NT2/D1 (cell line): Measurements from ENCODE around the gene CLDN34.

Experiments
- DNase-seq: peaks from one replicate; pipeline ENCODE4 v3.0.0-alpha.2; 2011; ENCODE audit warnings: low read depth, low spot score
- H3K27me3 ChIP-seq: 2 replicates; pipeline ENCODE4 v1.6.0; 2011; ENCODE audit warnings: mild to moderate bottlenecking; ENCODE audit not compliant: insufficient read length, insufficient read depth
- H3K36me3 ChIP-seq: 2 replicates; pipeline ENCODE4 v1.6.1; 2011; ENCODE audit warnings: mild to moderate bottlenecking, low read length, mixed read lengths; ENCODE audit not compliant: insufficient read depth, insufficient read length
- H3K4me1 ChIP-seq: 2 replicates; pipeline ENCODE4 v1.5.1; 2011; ENCODE audit not compliant: insufficient read depth, insufficient read length
- H3K4me3 ChIP-seq: 2 replicates; pipeline ENCODE4 v1.5.1; 2011; ENCODE audit warnings: low read depth; ENCODE audit not compliant: insufficient read length
- H3K9ac ChIP-seq: 2 replicates; pipeline ENCODE4 v1.6.0; 2011; ENCODE audit warnings: low read depth; ENCODE audit not compliant: insufficient read length
- H3K9me3 ChIP-seq: 2 replicates; pipeline ENCODE4 v1.5.1; 2011; ENCODE audit warnings: mild to moderate bottlenecking, low read length; ENCODE audit not compliant: insufficient read depth
- SUZ12 ChIP-seq: IDR thresholded peaks from 2 replicates; pipeline ENCODE4 v1.6.1; 2011; ENCODE audit not compliant: insufficient read length, insufficient read depth; ENCODE audit errors: extremely low read depth
- YY1 ChIP-seq: IDR thresholded peaks from 2 replicates; pipeline ENCODE4 v1.6.1; 2011; ENCODE audit not compliant: insufficient read length, insufficient read depth
- ZNF274 ChIP-seq: IDR thresholded peaks from 2 replicates; pipeline ENCODE4 v1.6.1; 2011; ENCODE audit warnings: mild to moderate bottlenecking, low read depth, low read length

The CLDN34 gene

GRCh38 chrX:10008483-10009056 lies 41.4 kb downstream of the CLDN34 start:
- TF ChIP-seq YY1 (no peak), ZNF274 (no peak), SUZ12 (no peak)
- H3K4me3 ChIP-seq = no peak overlapping the region
- no peak for DNase-seq
- peaks cover 6% of the 10 kb centered on the region; the same call in 1 of the 2 replicates for H3K9me3 ChIP-seq
- H3K36me3 ChIP-seq = no peaks in the 10 kb centered on the region
- H3K4me1 ChIP-seq = peaks cover 3% of the 10 kb centered on the region
- no peaks in the 10 kb centered on the region for H3K27me3 ChIP-seq
- no peak overlapping the region for H3K9ac ChIP-seq

DNA sequence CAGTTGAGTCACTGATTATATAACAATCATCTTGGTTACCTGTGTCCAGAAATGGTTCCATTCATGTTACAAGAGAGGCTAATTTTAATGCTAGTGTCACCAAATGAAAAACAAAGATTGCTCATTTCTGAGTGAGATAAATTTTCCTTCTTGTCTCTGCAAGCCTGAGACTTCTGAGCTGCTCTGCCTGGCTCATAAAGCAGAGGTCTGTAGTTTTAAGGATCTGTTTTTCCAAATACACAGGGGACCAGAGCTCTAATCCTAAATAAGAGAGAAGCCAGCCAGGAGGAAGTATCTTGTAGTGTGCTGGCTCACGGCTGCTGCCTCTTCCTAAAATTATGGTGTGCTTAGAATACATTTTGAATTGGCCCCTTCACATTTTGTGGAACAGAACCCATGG lies 42.6 kb downstream of the CLDN34 start:
- Histone ChIP-seq H3K36me3 (no peaks in the 10 kb centered on the region), H3K4me3 (no peak overlapping the region), H3K4me1 (peaks cover 3% of the 10 kb centered on the region), H3K27me3 (no peaks in the 10 kb centered on the region), H3K9me3 (peaks cover 6% of the 10 kb centered on the region; the same call in 1 of the 2 replicates), H3K9ac (no peak overlapping the region)
- no peak for DNase-seq
- TF ChIP-seq YY1 = no peak

- H3K4me3 ChIP-seq = no peak overlapping the region
- H3K27me3 ChIP-seq = no peaks in the 10 kb centered on the region
- peaks cover 3% of the 10 kb centered on the region for H3K4me1 ChIP-seq
- H3K36me3 ChIP-seq = no peaks in the 10 kb centered on the region
- DNase-seq = no peak
- TF ChIP-seq YY1 (no peak), SUZ12 (no peak), ZNF274 (no peak)
- H3K9me3 ChIP-seq = peaks cover 6% of the 10 kb centered on the region; the same call in 1 of the 2 replicates
- no peak overlapping the region for H3K9ac ChIP-seq
Observed at GRCh38 chrX:10010686-10011085, 43.5 kb downstream of the CLDN34 start.

DNA sequence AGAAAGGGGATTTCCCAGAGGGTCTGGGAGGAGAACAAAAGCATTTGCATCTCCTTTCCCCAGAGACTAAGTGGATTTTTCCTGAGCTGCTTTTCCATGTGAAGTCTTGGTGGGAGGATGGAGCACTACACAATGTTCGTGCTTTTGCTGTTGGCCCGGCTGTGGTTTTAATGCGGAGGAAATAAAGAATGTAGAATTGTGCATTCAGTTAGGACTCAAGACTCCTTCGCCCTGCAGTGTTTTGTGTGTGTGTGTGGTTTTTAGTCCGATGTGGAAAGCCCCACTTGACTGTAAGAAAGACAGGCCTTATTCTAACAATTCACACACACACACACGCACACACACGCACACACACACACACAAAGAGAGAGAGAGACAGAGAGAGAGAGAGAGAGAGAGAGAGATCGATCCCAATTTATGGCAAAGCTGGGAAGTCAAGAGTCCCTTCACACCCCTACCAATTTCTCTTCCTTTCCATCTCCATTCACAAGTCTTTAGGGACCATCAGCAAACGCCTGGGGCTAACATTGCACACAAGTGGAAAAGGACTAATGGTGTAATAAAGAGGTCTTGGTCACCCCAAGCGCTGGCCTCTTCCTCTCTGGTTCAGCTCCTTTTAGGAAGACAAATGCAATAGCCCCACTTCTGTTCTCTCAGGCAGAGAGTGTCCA lies 44.2 kb downstream of the CLDN34 start:
- H3K4me1 ChIP-seq = peaks cover 3% of the 10 kb centered on the region
- H3K27me3 ChIP-seq = no peaks in the 10 kb centered on the region
- H3K9me3 ChIP-seq = peaks cover 6% of the 10 kb centered on the region; the same call in 1 of the 2 replicates
- TF ChIP-seq YY1 = no peak
- TF ChIP-seq SUZ12 = no peak
- no peak for TF ChIP-seq ZNF274
- DNase-seq = no peak
- H3K4me3 ChIP-seq = no peak overlapping the region
- peaks cover 4% of the 10 kb centered on the region for H3K36me3 ChIP-seq
- no peak overlapping the region for H3K9ac ChIP-seq

- Histone ChIP-seq H3K9ac (no peak overlapping the region), H3K36me3 (peaks cover 6% of the 10 kb centered on the region), H3K4me3 (no peak overlapping the region), H3K9me3 (peaks cover 6% of the 10 kb centered on the region; the same call in 1 of the 2 replicates), H3K27me3 (no peaks in the 10 kb centered on the region), H3K4me1 (peaks cover 3% of the 10 kb centered on the region)
- TF ChIP-seq SUZ12 (no peak), YY1 (no peak), ZNF274 (no peak)
- DNase-seq = no peak
Observed at GRCh38 chrX:10011991-10012390, 44.8 kb downstream of the CLDN34 start.

GRCh38 chrX:10014462-10015354 lies 47.5 kb downstream of the CLDN34 start:
- Histone ChIP-seq H3K4me1 (peaks cover 3% of the 10 kb centered on the region), H3K27me3 (no peaks in the 10 kb centered on the region), H3K4me3 (peak overlapping the region; percentile 56), H3K9ac (peak overlapping the region; percentile 61), H3K36me3 (peaks cover 12% of the 10 kb centered on the region), H3K9me3 (peaks cover 6% of the 10 kb centered on the region; the same call in 1 of the 2 replicates)
- DNase-seq = peak; percentile 39
- TF ChIP-seq SUZ12 (no peak), YY1 (no peak), ZNF274 (no peak)

DNA sequence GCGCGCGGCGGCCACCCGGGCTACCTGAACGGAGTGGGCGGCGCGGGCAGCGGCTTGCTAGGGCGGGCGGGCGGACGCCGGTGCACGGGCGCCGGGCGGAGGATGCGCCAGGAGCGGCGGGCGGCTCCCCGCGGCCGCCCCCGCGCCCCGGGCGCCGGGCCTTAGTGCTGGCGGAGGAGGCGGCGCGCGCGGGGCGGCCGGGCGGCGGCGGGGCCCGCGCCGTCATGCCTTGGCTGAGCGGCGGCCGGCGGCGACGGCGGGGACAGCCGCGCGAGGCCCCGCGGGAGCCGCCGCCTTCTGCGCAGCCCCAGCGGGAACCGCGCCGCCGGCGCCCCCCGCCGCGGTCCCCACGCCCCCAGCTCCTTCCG lies 48.2 kb downstream of the CLDN34 start:
- DNase-seq = no peak
- Histone ChIP-seq H3K27me3 (no peaks in the 10 kb centered on the region), H3K9me3 (peaks cover 9% of the 10 kb centered on the region), H3K36me3 (peaks cover 17% of the 10 kb centered on the region), H3K4me3 (peak overlapping the region; percentile 61), H3K4me1 (peaks cover 3% of the 10 kb centered on the region), H3K9ac (peak overlapping the region; percentile 85)
- TF ChIP-seq ZNF274 (no peak), SUZ12 (no peak), YY1 (no peak)
